H1 (cell line): ENCODE measurements around the gene STX5. TPM values are rescaled to one million over a fixed set of nuclear protein-coding genes. Genes with fewer than 3 reads are reported as not detected.

Experiments
- CTCF ChIA-PET: fragments of 300-600 bp; sonication (Branson Sonifier 250); formaldehyde crosslinking; loops from one replicate; lab custom pipeline; 2021; ENCODE audit not compliant: partially characterized antibody; lab: Charles Lee
- POLR2A ChIA-PET: fragments of 300-600 bp; sonication (Branson Sonifier 250); formaldehyde crosslinking; loops from one replicate; lab custom pipeline; 2021; ENCODE audit warnings: inconsistent platforms; ENCODE audit not compliant: partially characterized antibody; lab: Charles Lee
- DNase-seq, 2 experiments: peaks; one replicate each; pipeline versions ENCODE4 v3.0.0 to v3.0.0-alpha.2; 2010 to 2022; ENCODE audit warnings: low spot score in 2 of 2, low read depth in 1 of 2, mixed read lengths in 1 of 2
- FAIRE-seq: peaks from 2 replicates; lab custom pipeline; 2011; peaks lifted over from hg19 to GRCh38; lab: Jason Lieb, UNC
- H2AFZ ChIP-seq: 2 replicates; pipeline ENCODE4 v1.8.1; 2012; ENCODE audit warnings: low read length, inconsistent platforms
- H2AK5ac ChIP-seq: 2 replicates; pipeline ENCODE4 v1.6.1; 2013; ENCODE audit warnings: low read depth, low read length
- H2BK120ac ChIP-seq: replicated peaks from 2 replicates; pipeline ENCODE3; 2013; ENCODE audit warnings: low read depth, low read length, inconsistent platforms
- H2BK12ac ChIP-seq: 2 replicates; pipeline ENCODE4 v1.6.1; 2013; ENCODE audit warnings: low read depth, low read length
- H2BK15ac ChIP-seq: 2 replicates; pipeline ENCODE4 v1.6.1; 2013; ENCODE audit warnings: low read length
- H2BK20ac ChIP-seq: 2 replicates; pipeline ENCODE4 v1.6.1; 2013; ENCODE audit warnings: low read length
- H2BK5ac ChIP-seq: 2 replicates; pipeline ENCODE4 v1.6.1; 2013; ENCODE audit warnings: low read depth, low read length
- H3K14ac ChIP-seq: 2 replicates; pipeline ENCODE4 v1.6.1; 2013; ENCODE audit warnings: inconsistent platforms; ENCODE audit not compliant: insufficient read length
- H3K18ac ChIP-seq: 2 replicates; pipeline ENCODE4 v1.6.1; 2013; ENCODE audit warnings: low read length; ENCODE audit errors: extremely low read depth
- H3K23ac ChIP-seq: 2 replicates; pipeline ENCODE4 v1.6.1; 2013; ENCODE audit warnings: inconsistent platforms; ENCODE audit not compliant: insufficient read length
- H3K23me2 ChIP-seq: 2 replicates; pipeline ENCODE4 v1.6.1; 2013; ENCODE audit warnings: low read depth, low read length
- H3K27ac ChIP-seq: 2 replicates; pipeline ENCODE4 v1.6.1; 2011; ENCODE audit warnings: low read depth, low read length, inconsistent platforms
- H3K27me3 ChIP-seq, 4 experiments: replicated peaks in 1 of 4; 1 replicate in 1 of 4; 2 replicates in 3 of 4; pipeline versions ENCODE4 v1.6.1 to v1.8.1; 2011 to 2013; ENCODE audit warnings: low read length in 3 of 4, mild to moderate bottlenecking in 3 of 4, inconsistent platforms in 2 of 4, mixed read lengths in 2 of 4, moderate library complexity in 1 of 4; ENCODE audit not compliant: control insufficient read depth in 3 of 4, insufficient read depth in 3 of 4; ENCODE audit errors: extremely low read depth in 1 of 4
- H3K36me3 ChIP-seq, 4 experiments: 2 replicates each; pipeline versions ENCODE4 v1.6.1 to v1.8.1; 2011 to 2013; ENCODE audit warnings: mild to moderate bottlenecking in 4 of 4, low read length in 3 of 4, moderate library complexity in 2 of 4, control low read depth in 1 of 4, inconsistent platforms in 1 of 4; ENCODE audit not compliant: insufficient read depth in 4 of 4, control insufficient read depth in 2 of 4
- H3K4ac ChIP-seq: replicated peaks from 2 replicates; pipeline ENCODE3; 2013; ENCODE audit warnings: low read length, low read depth, mixed read lengths, inconsistent platforms; ENCODE audit not compliant: insufficient read length
- H3K4me1 ChIP-seq, 4 experiments: replicated peaks in 1 of 4; 1 replicate in 1 of 4; 2 replicates in 3 of 4; pipeline versions ENCODE4 v1.6.1 to v1.8.1; 2011 to 2013; ENCODE audit warnings: low read length in 3 of 4, inconsistent platforms in 2 of 4, mixed read lengths in 1 of 4; ENCODE audit not compliant: insufficient read depth in 4 of 4, control insufficient read depth in 3 of 4
- H3K4me2 ChIP-seq, 2 experiments: 2 replicates each; pipeline versions ENCODE4 v1.6.1 to v1.8.1; 2011 to 2013; ENCODE audit warnings: low read depth in 2 of 2, low read length in 2 of 2, control low read depth in 1 of 2, inconsistent platforms in 1 of 2, mild to moderate bottlenecking in 1 of 2; ENCODE audit not compliant: insufficient read depth in 1 of 2
- H3K4me3 ChIP-seq, 4 experiments: fragments of 200-600, 300-600 bp in 1 of 4; sonication (generic), shearing (Covaris generic), sonication (Bioruptor Twin) in 1 of 4; 2 replicates each; pipeline versions ENCODE4 v1.5.1 to v1.8.1; 2011 to 2016; ENCODE audit warnings: low read length in 4 of 4, low read depth in 3 of 4, control low read depth in 2 of 4, inconsistent platforms in 2 of 4, mild to moderate bottlenecking in 2 of 4, mixed read lengths in 1 of 4, moderate library complexity in 1 of 4; ENCODE audit not compliant: insufficient read depth in 2 of 4; ENCODE audit errors: extremely low read depth in 1 of 4
- H3K56ac ChIP-seq: replicated peaks from 2 replicates; pipeline ENCODE3; 2013; ENCODE audit warnings: low read depth, mild to moderate bottlenecking, mixed read lengths, low read length, inconsistent platforms; ENCODE audit not compliant: insufficient read length
- H3K79me1 ChIP-seq: 2 replicates; pipeline ENCODE4 v1.6.1; 2013; ENCODE audit warnings: low read depth, low read length, control low read depth
- H3K79me2 ChIP-seq, 2 experiments: 2 replicates each; pipeline versions ENCODE4 v1.6.1 to v1.8.1; 2012 to 2013; ENCODE audit warnings: low read length in 2 of 2, mild to moderate bottlenecking in 2 of 2, inconsistent platforms in 1 of 2; ENCODE audit not compliant: insufficient read depth in 2 of 2, control insufficient read depth in 1 of 2
- H3K9ac ChIP-seq, 4 experiments: replicated peaks in 1 of 4; 1 replicate in 1 of 4; 2 replicates in 3 of 4; pipeline versions ENCODE4 v1.6.1 to v1.8.1; 2011 to 2013; ENCODE audit warnings: low read depth in 3 of 4, low read length in 3 of 4, control low read depth in 2 of 4, mild to moderate bottlenecking in 2 of 4, moderate library complexity in 2 of 4, inconsistent platforms in 1 of 4; ENCODE audit errors: extremely low read depth in 1 of 4
- H3K9me3 ChIP-seq, 2 experiments: 2 replicates each; pipeline versions ENCODE4 v1.6.1 to v1.8.1; 2012 to 2013; ENCODE audit warnings: mild to moderate bottlenecking in 2 of 2, moderate library complexity in 2 of 2, control low read depth in 1 of 2, inconsistent platforms in 1 of 2, low read depth in 1 of 2, low read length in 1 of 2, mixed read lengths in 1 of 2; ENCODE audit not compliant: insufficient read depth in 2 of 2
- H4K20me1 ChIP-seq, 2 experiments: replicated peaks in 1 of 2; 2 replicates each; pipeline versions ENCODE3 to v1.8.1; 2011 to 2013; ENCODE audit warnings: inconsistent platforms in 2 of 2, low read length in 2 of 2, mild to moderate bottlenecking in 1 of 2; ENCODE audit not compliant: insufficient read depth in 2 of 2, control insufficient read depth in 1 of 2
- H4K5ac ChIP-seq: 2 replicates; pipeline ENCODE4 v1.6.1; 2013; ENCODE audit warnings: low read length, low read depth, mixed read lengths, inconsistent platforms; ENCODE audit not compliant: insufficient read length
- H4K8ac ChIP-seq: 2 replicates; pipeline ENCODE4 v1.8.0; 2013; ENCODE audit warnings: mild to moderate bottlenecking, moderate library complexity, low read length, inconsistent platforms; ENCODE audit not compliant: insufficient read depth; ENCODE audit errors: extremely low read depth
- H4K91ac ChIP-seq: replicated peaks from 2 replicates; pipeline ENCODE3; 2013; ENCODE audit warnings: low read length, mixed read lengths, inconsistent platforms; ENCODE audit not compliant: insufficient read length
- ATF2 ChIP-seq: IDR thresholded peaks from 2 replicates; pipeline ENCODE4 v1.6.1; 2012; ENCODE audit warnings: low read length, inconsistent platforms
- BCL11A ChIP-seq, 2 experiments: IDR thresholded peaks; one replicate each; pipeline ENCODE4 v1.6.1; 2011; ENCODE audit warnings: low read depth in 2 of 2, low read length in 2 of 2, mild to moderate bottlenecking in 2 of 2
- EZH2 ChIP-seq: fragments of 200-600 bp; sonication (generic); IDR thresholded peaks from 2 replicates; pipeline ENCODE4 v1.7.1; 2012; ENCODE audit warnings: low read depth, mild to moderate bottlenecking, moderate library complexity, low read length, inconsistent platforms; ENCODE audit not compliant: severe bottlenecking
- GABPA ChIP-seq: IDR thresholded peaks from 2 replicates; pipeline ENCODE4 v1.6.1; 2011; ENCODE audit warnings: mild to moderate bottlenecking, low read length, moderate library complexity, borderline replicate concordance; ENCODE audit not compliant: insufficient read depth
- POLR2A ChIP-seq, 2 experiments: IDR thresholded peaks; 1 replicate in 1 of 2; 2 replicates in 1 of 2; pipeline ENCODE4 v1.6.1; 2011; ENCODE audit warnings: low read depth in 2 of 2, low read length in 2 of 2, mild to moderate bottlenecking in 2 of 2; ENCODE audit errors: control extremely low read depth in 1 of 2
- RAD21 ChIP-seq, 2 experiments: IDR thresholded peaks in 1 of 2; conservative IDR thresholded peaks in 1 of 2; 2 replicates each; pipeline ENCODE4 v1.6.1; 2011; ENCODE audit warnings: low read depth in 2 of 2, low read length in 2 of 2, improper control_type of control experiment in 1 of 2, inconsistent platforms in 1 of 2, mild to moderate bottlenecking in 1 of 2, moderate library complexity in 1 of 2
- SUZ12 ChIP-seq: fragments of 200-600 bp; sonication (generic); IDR thresholded peaks from 2 replicates; pipeline ENCODE4 v1.6.1; 2012; ENCODE audit warnings: mild to moderate bottlenecking, inconsistent platforms, low read length, moderate library complexity, mixed read lengths
- TAF1 ChIP-seq: IDR thresholded peaks from 2 replicates; pipeline ENCODE4 v1.6.1; 2011; ENCODE audit warnings: mild to moderate bottlenecking, low read depth, low read length
- ZNF274 ChIP-seq: IDR thresholded peaks from 2 replicates; pipeline ENCODE4 v1.7.0; 2012; ENCODE audit warnings: low read length, borderline replicate concordance; ENCODE audit errors: extremely low read depth
- WGBS, 2 experiments: shearing (Covaris generic) in 1 of 2; methylation state at CpG; one replicate each; pipeline versions ENCODE4 v1.1.6 to v1.1.7; 2013 to 2015; ENCODE audit warnings: low lambda C conversion rate in 2 of 2, mixed read lengths in 2 of 2, inconsistent platforms in 1 of 2, low coverage in 1 of 2, missing lambda C conversion rate in 1 of 2; ENCODE audit not compliant: insufficient replicate concordance in 2 of 2, insufficient coverage in 1 of 2, insufficient read length in 1 of 2; ENCODE audit errors: extremely low coverage in 1 of 2, missing lambda C conversion rate in 1 of 2; 5-methylcytosine and 5-hydroxymethylcytosine counted together
- polyA plus RNA-seq, 7 experiments: library from polyadenylated mRNA; depleted of rRNA in 3 of 7; stranded (reverse) in 5 of 7; unstranded in 2 of 7; fragments of >200 nt in 5 of 7; fragments of 200-250 nt in 2 of 7; gene quantifications; 1 replicate in 5 of 7; 2 replicates in 1 of 7; 4 replicates in 1 of 7; pipeline versions ENCODE4 v1.2.1 to v1.2.3, GENCODE V29; 2011 to 2013; ENCODE audit warnings: missing spikeins in 2 of 7, mixed read lengths in 2 of 7
- total RNA-seq: library from RNA; stranded (reverse); fragmentation: NEBNext Ultra II Directional; extraction: Animal tissue kit (Norgen Biotek cat#: 25700); gene quantifications from 2 replicates; pipeline ENCODE4 v1.2.1, GENCODE V29; 2021
- TF ChIP-seq, protein P1 (sequence below): IDR thresholded peaks from 2 replicates; pipeline ENCODE4 v1.6.1; 2012; ENCODE audit warnings: inconsistent platforms

Gene STX5
- total and polyA plus RNA-seq, 2 of the 8 experiments (the other 6 are each of a cell fraction or from before 2014, with no cell fraction given) = 24.2 to 28.5 TPM

GRCh38 chr11:62823677-62824076 is 8.2 kb downstream of the STX5 start:
- Histone ChIP-seq H3K23ac (no peak overlapping the region), H3K27ac (no peak overlapping the region), H3K4me1 (no peaks in the 10 kb centered on the region), H3K9ac (no peak overlapping the region), H3K27me3 (no peaks in the 10 kb centered on the region), H3K4me3 (no peak overlapping the region), H2AK5ac (no peak overlapping the region), H3K23me2 (no peaks in the 10 kb centered on the region), H2BK120ac (no peak overlapping the region), H4K5ac (no peak overlapping the region), H4K8ac (no peak overlapping the region), H3K4me2 (no peak overlapping the region), H3K18ac (no peak overlapping the region), H3K14ac (no peak overlapping the region), H2BK12ac (no peak overlapping the region), H4K91ac (no peak overlapping the region), H3K4ac (no peak overlapping the region), H2BK5ac (no peak overlapping the region), H2BK20ac (no peak overlapping the region), H3K79me2 (no peaks in the 10 kb centered on the region), H3K56ac (no peak overlapping the region), H2AFZ (no peak overlapping the region), H2BK15ac (no peak overlapping the region), H3K79me1 (no peaks in the 10 kb centered on the region), H4K20me1 (peaks cover 0 to 3% of the 10 kb centered on the region in 2 experiments), H3K9me3 (no peaks in the 10 kb centered on the region), H3K36me3 (peaks cover 19 to 57% (median 38%) of the 10 kb centered on the region in 4 experiments)
- FAIRE-seq (no peak), DNase-seq (no peak)
- ChIA-PET POLR2A (interaction anchor here (0.7 to 3.6 kb wide), 12 partner anchors 8 to 159 kb away, joined by 3 to 19 read pairs (median 4); partner anchors contain the start of genes C11orf98, STX5, TEX54 and WDR74), CTCF (interaction anchor here (0.6 to 1.0 kb wide), 2 partner anchors 8 to 393 kb away, joined by 3 read pairs; no protein-coding TSS in a partner anchor)
- 92% methylated on average over 3 of the region's 3 CpGs; no CpG with 5 or more reads in 1 of the 2 experiments for WGBS, 2 experiments
- TF ChIP-seq SUZ12 (no peak), POLR2A (IDR thresholded peaks at IDR 0.05; ENCODE audit: control extremely low read depth in 1 of 2, low read depth in 2 of 2, low read length in 2 of 2) (no peak), GABPA (no peak), RAD21 (IDR thresholded peaks at IDR 0.05 in 1 of 2, conservative IDR thresholded peaks at IDR 0.05 in 1 of 2; ENCODE audit: low read depth in 2 of 2, low read length in 2 of 2) (no peak), BCL11A (IDR thresholded peaks at IDR 0.05; ENCODE audit: low read depth in 2 of 2, low read length in 2 of 2) (no peak), TAF1 (no peak), EZH2 (no peak), ATF2 (no peak), ZNF274 (no peak)
- TF ChIP-seq, protein P1, sequence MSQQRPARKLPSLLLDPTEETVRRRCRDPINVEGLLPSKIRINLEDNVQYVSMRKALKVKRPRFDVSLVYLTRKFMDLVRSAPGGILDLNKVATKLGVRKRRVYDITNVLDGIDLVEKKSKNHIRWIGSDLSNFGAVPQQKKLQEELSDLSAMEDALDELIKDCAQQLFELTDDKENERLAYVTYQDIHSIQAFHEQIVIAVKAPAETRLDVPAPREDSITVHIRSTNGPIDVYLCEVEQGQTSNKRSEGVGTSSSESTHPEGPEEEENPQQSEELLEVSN = no peak
